Thoracic aorta (tissue), 2 donors: ENCODE measurements around the gene CLCNKA. TPM values are rescaled to one million over a fixed set of nuclear protein-coding genes. Genes with fewer than 3 reads are reported as not detected.

Source experiments
- ATAC-seq: fragments of 150-250 bp; one replicate; pipeline ENCODE4 v1.8.0; 2017; ENCODE audit warnings: low read depth; ENCODE audit not compliant: insufficient number of reproducible peaks, low FRiP score
- DNase-seq: peaks from one replicate; pipeline ENCODE4 v3.0.0-alpha.2; 2020; ENCODE audit warnings: low spot score
- H3K27ac ChIP-seq, 2 donors: fragments of 200-600 bp; sonication (generic); 1 replicate in 1 of 2; 2 replicates in 1 of 2; pipeline ENCODE4 v1.5.1; 2016; ENCODE audit warnings: mild to moderate bottlenecking in 2 of 2, moderate library complexity in 2 of 2
- H3K27me3 ChIP-seq: fragments of 200-600 bp; sonication (generic); replicated peaks from 2 replicates; pipeline ENCODE4 v1.6.0; 2016; ENCODE audit warnings: mild to moderate bottlenecking; ENCODE audit not compliant: insufficient read depth
- H3K36me3 ChIP-seq: fragments of 200-600 bp; sonication (generic); one replicate; pipeline ENCODE4 v1.5.1; 2016
- H3K4me1 ChIP-seq, 2 donors: fragments of 200-600 bp; sonication (generic); 1 replicate in 1 of 2; 2 replicates in 1 of 2; pipeline versions ENCODE4 v1.5.1 to v1.6.0; 2016; ENCODE audit warnings: low read depth in 2 of 2, mild to moderate bottlenecking in 1 of 2; ENCODE audit not compliant: control insufficient read depth in 1 of 2
- H3K4me3 ChIP-seq: fragments of 200-600 bp; sonication (generic); 2 replicates; pipeline ENCODE4 v1.5.1; 2016; ENCODE audit warnings: mild to moderate bottlenecking
- H3K9me3 ChIP-seq: fragments of 200-600 bp; sonication (generic); 2 replicates; pipeline ENCODE4 v1.5.1; 2016
- CTCF ChIP-seq: fragments of 200-600 bp; sonication (generic); IDR thresholded peaks from one replicate; pipeline ENCODE4 v1.5.1; 2019; ENCODE audit warnings: antibody characterized with exemption
- total RNA-seq, 2 donors: library from RNA; depleted of rRNA; stranded (reverse); fragments of >200 nt; gene quantifications; one replicate each; pipeline versions ENCODE4 v1.1.0 to v1.2.3, GENCODE V29; 2016

CLCNKA gene
- total RNA-seq, 2 donors from 2014 or later = 4.7 TPM; not detected in 1

GRCh38 chr1:16064536-16065268 is 42.9 kb downstream of the CLCNKA start:
- Histone ChIP-seq H3K36me3 (no peaks in the 10 kb centered on the region), H3K4me1 (peaks cover 4 to 23% of the 10 kb centered on the region in 2 donors), H3K9me3 (no peaks in the 10 kb centered on the region), H3K4me3 (no peak overlapping the region), H3K27me3 (no peaks in the 10 kb centered on the region), H3K27ac (no peak overlapping the region)
- no peak for ATAC-seq
- no peak for TF ChIP-seq CTCF
- no peak for DNase-seq

- Histone ChIP-seq H3K27me3 (no peaks in the 10 kb centered on the region), H3K4me1 (peaks cover 4 to 23% of the 10 kb centered on the region in 2 donors), H3K36me3 (no peaks in the 10 kb centered on the region), H3K9me3 (no peaks in the 10 kb centered on the region), H3K27ac (no peak overlapping the region), H3K4me3 (no peak overlapping the region)
- no peak for TF ChIP-seq CTCF
- ATAC-seq (no peak), DNase-seq (no peak)
Measured at GRCh38 chr1:16065269-16065576, 43.4 kb downstream of the CLCNKA start.

GRCh38 chr1:16066245-16066644 is 44.4 kb downstream of the CLCNKA start:
- Histone ChIP-seq H3K27me3 (no peaks in the 10 kb centered on the region), H3K27ac (no peak overlapping the region), H3K4me1 (peaks cover 4 to 23% of the 10 kb centered on the region in 2 donors), H3K4me3 (no peak overlapping the region), H3K36me3 (no peaks in the 10 kb centered on the region), H3K9me3 (no peaks in the 10 kb centered on the region)
- TF ChIP-seq CTCF = no peak
- ATAC-seq (no peak), DNase-seq (no peak)

- no peak for ATAC-seq
- no peaks in the 10 kb centered on the region for H3K27me3 ChIP-seq
Measured at GRCh38 chr1:16067127-16067768, 45.4 kb downstream of the CLCNKA start.

More at GRCh38 chr1:16067127-16067768, 45.4 kb downstream of the CLCNKA start:
- H3K27ac ChIP-seq = no peak overlapping the region
- no peak for TF ChIP-seq CTCF
- H3K36me3 ChIP-seq = no peaks in the 10 kb centered on the region
- H3K9me3 ChIP-seq = no peaks in the 10 kb centered on the region
- no peak overlapping the region for H3K4me3 ChIP-seq
- peaks cover 4 to 23% of the 10 kb centered on the region in 2 donors for H3K4me1 ChIP-seq
- DNase-seq = no peak
